ENCODE measurements around the gene SLC39A11.

- TF ChIP-seq CTCF (IDR thresholded peaks at IDR 0.05; ENCODE audit: low read length) (no peak), EZH2 (optimal IDR thresholded peaks at IDR 0.05; ENCODE audit: low read depth, low read length) (no peak), EZH2phosphoT487 (IDR thresholded peaks at IDR 0.05; ENCODE audit: low read length) (no peak)
Observed at GRCh38 chr17:73013816-73014663, 78.4 kb downstream of the SLC39A11 start.

Data from MM.1S (cell line).